Fibroblast of pulmonary artery (primary cell): ENCODE measurements around the gene CASTOR2.
"Not testable (repeated sequence)": the region's sequence is repeated elsewhere in the genome, so short reads cannot be mapped to it uniquely, and the experiment has no call there.

Experiments
- DNase-seq: peaks from one replicate; pipeline ENCODE4 v3.0.0-alpha.2; 2010; ENCODE audit warnings: low read depth
- H3K4me3 ChIP-seq: replicated peaks from 2 replicates; pipeline ENCODE4 v1.5.1; 2011; ENCODE audit warnings: low read depth, mild to moderate bottlenecking, control low read depth, low read length, moderate library complexity
- TF ChIP-seq, protein P1 (sequence below): IDR thresholded peaks from 2 replicates; pipeline ENCODE4 v1.5.1; 2011; ENCODE audit warnings: mild to moderate bottlenecking, control low read depth, low read length, inconsistent platforms; ENCODE audit errors: missing control alignments

CASTOR2 gene

DNA sequence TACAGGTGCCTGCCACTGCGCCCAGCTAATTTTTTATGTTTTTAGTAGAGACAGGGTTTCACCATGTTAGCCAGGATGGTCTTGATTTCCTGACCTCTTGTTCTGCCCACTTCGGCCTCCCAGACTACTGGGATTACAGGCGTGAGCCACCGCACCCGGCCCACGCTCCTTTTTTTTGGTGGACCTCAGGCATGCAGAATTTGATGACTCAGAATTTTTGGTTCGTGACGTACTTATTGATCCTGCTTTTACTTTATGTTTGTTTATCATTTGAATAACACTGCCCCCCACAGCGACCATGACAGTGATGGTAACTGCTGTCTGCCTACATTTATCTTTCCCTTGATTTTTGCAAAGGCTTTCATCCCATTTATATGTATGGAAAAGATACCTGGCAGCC is 23.9 kb downstream of the CASTOR2 start:
- H3K4me3 ChIP-seq, DNase-seq: not testable (repeated sequence)

DNA sequence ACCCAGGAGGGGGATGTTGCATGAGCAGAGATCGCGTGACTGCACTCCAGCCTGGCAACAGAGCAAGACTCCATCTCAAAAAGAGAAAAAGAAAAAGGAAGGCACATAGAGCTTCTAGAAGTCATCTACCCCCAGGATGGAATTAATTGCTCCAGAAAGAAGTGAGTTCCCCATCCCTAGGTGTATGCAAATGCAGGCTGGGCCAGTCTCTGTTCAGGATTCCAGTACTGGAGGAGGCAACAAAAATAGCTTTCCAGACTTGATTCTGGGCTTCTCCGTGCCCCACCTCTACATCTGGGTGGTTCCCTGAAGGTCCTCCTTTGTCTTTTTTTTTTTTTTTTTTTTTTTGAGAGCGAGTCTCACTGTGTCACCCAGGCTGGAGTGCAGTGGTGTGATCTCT is 28.6 kb downstream of the CASTOR2 start:
- DNase-seq: no peak
- H3K4me3 ChIP-seq: no peak overlapping the region
- TF ChIP-seq, protein P1, sequence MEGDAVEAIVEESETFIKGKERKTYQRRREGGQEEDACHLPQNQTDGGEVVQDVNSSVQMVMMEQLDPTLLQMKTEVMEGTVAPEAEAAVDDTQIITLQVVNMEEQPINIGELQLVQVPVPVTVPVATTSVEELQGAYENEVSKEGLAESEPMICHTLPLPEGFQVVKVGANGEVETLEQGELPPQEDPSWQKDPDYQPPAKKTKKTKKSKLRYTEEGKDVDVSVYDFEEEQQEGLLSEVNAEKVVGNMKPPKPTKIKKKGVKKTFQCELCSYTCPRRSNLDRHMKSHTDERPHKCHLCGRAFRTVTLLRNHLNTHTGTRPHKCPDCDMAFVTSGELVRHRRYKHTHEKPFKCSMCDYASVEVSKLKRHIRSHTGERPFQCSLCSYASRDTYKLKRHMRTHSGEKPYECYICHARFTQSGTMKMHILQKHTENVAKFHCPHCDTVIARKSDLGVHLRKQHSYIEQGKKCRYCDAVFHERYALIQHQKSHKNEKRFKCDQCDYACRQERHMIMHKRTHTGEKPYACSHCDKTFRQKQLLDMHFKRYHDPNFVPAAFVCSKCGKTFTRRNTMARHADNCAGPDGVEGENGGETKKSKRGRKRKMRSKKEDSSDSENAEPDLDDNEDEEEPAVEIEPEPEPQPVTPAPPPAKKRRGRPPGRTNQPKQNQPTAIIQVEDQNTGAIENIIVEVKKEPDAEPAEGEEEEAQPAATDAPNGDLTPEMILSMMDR: no peak

DNA sequence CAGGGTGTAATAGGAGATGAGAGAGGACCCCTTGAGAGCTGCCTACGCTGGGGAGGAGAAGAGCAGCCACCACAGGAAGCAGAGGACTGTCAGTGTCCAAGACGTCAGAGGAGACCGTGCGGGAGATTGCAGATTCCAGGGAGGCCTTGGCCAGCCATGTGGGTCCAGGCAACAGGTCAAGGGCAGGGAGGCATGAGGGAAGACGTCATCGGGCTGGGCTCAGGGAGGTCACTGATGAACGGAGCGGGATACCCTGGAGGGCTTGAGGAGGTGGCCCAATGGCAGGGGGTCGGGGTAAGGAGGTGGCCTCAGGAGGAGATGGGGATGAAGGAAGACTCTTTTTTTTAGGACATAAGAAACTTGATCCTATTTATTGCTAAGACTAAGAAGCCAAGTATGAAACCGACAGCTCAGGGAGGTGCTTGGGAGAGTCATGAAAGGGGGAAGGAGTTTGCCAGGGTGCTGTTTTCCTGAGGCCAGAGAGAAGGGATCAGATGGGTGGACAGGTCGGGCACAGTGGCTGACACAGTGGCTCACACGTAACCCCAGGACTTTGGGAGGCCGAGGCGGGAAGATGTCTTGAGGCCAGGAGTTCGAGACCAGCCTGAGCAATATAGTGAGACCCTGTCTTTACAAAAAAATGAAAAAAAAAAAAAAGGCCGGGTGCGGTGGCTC is 30.5 kb downstream of the CASTOR2 start:
- DNase-seq: not testable (repeated sequence)

DNA sequence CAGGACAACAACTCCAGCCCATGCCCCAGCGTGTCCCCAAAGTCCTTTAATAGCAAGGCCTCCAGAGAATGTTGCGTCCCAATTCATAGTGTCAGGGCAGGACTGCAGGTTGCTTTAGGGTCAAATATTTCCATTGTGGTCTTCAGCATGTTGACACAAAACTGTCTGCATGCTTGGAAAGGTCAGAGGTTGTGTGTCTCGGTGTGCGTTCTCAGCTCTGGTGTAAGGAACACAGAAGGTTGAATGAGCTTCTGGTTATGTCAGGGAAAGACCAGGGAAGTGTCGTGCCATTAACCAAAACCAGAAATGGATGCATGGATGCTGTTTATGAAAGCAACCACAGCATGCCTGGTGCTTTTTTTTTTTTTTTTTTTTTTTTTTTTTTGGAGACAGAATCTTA is 31.9 kb downstream of the CASTOR2 start:
- DNase-seq, H3K4me3 ChIP-seq: not testable (repeated sequence)

More for the DNA sequence above, 30.5 kb downstream of the CASTOR2 start:
- not testable (repeated sequence) for H3K4me3 ChIP-seq

DNA sequence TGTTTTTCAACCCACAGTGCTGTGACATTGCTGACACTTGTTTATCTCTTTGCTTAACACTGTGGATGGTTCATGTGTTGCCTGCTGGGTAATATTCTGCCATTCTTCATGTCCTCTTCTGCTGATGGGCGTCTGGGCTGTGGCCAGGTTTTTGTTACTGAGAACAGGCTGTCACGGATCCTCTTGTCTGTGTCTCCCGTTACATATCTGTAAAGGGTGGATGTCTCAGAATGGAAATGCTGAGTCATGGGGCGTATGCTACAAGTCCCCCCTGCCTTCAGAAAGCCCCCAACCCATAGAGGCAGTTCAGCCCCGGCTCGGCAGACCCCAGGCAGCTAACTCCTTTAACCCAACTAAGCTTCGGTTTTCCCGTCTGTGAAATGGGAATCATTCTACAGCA is 33.3 kb downstream of the CASTOR2 start:
- H3K4me3 ChIP-seq: not testable (repeated sequence)
- DNase-seq: peak; percentile 38

DNA sequence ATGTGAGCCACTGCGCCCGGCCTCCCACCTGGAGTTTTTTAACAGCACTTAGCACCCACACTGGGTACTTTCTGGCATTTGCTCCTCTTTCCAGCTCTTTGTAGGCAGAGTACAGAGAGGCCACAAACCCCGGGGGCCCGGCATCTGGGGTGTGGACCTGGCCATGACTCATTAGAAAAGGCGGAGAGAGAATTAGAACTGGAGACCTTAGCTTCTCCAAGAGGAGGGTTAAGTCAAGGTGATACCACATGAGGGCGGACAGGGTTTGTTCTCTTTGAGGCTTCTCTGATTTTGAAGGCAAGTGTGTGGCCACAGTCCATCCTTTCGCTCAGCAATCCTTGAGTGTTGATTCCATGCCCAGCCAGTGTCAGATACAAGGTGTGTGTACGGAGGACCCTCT is 36.9 kb downstream of the CASTOR2 start:
- H3K4me3 ChIP-seq, DNase-seq: not testable (repeated sequence)

DNA sequence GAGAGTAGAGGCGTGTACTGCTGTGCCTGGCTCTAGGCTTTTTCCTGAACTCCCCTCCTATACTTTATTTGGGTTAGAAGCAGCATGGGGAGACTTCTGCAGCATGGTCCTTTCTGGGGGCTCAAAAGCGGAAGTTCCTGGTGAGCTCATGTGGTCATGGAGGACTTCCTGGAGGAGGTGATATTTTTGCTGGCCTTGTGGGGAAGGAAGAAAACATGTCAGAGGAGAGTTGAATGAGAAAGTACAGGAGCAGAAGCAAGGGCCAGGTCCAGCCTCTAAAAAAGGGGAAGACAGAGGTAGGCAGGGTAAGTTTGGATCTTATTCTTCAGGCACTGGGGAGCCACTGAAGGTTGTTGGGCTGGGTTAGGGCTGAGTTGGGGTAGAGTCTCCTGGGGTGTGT is 45.5 kb downstream of the CASTOR2 start:
- H3K4me3 ChIP-seq: no peak overlapping the region
- TF ChIP-seq, protein P1: no peak
- DNase-seq: no peak

DNA sequence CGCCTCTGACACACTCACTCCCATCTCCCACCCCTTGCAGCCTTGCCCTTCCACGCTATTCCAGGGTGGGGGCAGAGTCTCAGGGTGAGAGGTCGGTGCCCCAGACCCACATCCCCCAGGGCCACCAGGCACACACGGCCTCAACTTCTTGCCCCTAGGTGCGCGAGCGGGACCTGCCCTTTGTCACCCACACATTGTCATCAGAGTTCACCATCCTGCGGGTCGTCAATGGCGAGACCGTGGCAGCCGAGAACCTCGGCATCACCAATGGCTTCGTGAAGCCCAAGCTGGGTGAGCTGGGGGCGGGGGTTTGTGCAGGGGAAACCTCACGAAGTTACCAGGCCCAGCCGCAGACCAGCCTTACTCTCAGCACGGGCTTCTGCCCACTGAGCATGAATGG is 53.3 kb downstream of the CASTOR2 start:
- no peak for DNase-seq
- TF ChIP-seq, protein P1: no peak
- H3K4me3 ChIP-seq: no peak overlapping the region

DNA sequence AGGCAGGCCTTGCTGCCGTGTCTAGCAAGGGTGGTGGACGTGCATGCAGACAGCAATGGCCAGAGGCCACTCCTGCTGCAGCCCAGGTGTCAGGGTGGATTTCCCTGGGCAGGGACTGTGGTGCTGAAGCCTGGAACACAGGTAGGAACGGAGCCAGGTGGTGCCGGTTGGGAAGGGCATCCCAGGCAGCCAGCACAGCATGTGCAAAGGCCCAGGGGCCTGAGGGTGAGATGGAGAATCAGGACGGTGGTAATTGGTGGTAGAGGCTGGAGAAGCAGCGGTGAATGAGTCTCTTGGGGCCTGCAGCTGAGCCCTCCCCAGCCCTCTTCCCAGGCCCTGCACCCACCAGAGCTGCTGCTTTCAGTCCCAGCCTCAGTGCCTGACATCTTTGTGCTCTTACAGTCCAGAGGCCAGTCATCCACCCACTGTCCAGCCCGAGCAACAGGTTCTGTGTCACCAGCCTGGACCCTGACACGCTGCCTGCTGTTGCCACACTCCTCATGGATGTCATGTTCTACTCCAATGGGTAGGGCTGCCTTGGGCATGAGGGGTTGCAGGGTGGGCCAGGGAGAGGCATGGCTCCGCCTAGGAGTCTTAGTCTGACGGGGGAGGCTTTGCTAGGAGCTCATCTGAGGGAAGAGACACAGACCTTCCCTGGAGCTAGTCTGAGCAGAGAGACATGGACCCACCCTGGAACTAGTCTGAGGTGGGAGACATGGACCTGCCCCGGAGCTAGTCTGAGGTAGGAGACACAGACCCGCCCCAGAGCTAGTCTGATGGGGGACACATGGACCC is 54.3 kb downstream of the CASTOR2 start:
- TF ChIP-seq, protein P1: no peak
- no peak for DNase-seq
- no peak overlapping the region for H3K4me3 ChIP-seq
